Left renal pelvis (tissue), 4 donors: ENCODE results near the gene MTERF4. TPM values are rescaled to one million over a fixed set of nuclear protein-coding genes. Genes with fewer than 3 reads are reported as not detected.

ENCODE experiments used
- DNase-seq, 4 donors: peaks; one replicate each; pipeline ENCODE4 v3.0.0-alpha.2; 2013; ENCODE audit warnings: low read depth in 4 of 4, low spot score in 3 of 4
- polyA plus RNA-seq, 4 donors: library from polyadenylated mRNA; unstranded; fragments of 120-200 nt; gene quantifications; one replicate each; pipeline ENCODE4 v1.2.1, GENCODE V29; 2013; ENCODE audit not compliant: insufficient read length in 4 of 4

MTERF4 gene
- polyA plus RNA-seq, 4 donors = 55.4 to 76.9 (median 67.5) TPM

DNA sequence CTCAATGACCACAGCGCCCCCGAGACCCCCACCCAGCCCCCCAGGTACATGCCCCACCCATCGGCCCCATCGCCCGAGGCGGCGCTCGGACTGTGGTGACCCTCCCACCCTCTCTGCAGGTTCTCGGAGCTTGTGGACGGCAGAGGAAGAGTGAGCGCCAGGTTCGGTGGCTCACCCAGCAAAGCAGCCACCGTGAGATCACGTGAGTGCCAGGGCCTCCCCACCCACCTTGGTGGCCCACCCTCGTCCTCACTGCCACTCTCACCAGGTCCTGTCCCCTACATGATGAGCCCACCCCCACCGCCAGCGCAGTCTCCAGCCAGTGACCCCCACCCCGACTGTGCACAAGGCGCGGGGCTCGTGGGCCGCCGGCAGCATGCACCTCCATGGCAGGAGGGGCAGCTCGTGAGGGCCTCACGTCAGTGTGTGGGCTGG is 30.4 kb downstream of the MTERF4 start:
- no peak for DNase-seq

DNA sequence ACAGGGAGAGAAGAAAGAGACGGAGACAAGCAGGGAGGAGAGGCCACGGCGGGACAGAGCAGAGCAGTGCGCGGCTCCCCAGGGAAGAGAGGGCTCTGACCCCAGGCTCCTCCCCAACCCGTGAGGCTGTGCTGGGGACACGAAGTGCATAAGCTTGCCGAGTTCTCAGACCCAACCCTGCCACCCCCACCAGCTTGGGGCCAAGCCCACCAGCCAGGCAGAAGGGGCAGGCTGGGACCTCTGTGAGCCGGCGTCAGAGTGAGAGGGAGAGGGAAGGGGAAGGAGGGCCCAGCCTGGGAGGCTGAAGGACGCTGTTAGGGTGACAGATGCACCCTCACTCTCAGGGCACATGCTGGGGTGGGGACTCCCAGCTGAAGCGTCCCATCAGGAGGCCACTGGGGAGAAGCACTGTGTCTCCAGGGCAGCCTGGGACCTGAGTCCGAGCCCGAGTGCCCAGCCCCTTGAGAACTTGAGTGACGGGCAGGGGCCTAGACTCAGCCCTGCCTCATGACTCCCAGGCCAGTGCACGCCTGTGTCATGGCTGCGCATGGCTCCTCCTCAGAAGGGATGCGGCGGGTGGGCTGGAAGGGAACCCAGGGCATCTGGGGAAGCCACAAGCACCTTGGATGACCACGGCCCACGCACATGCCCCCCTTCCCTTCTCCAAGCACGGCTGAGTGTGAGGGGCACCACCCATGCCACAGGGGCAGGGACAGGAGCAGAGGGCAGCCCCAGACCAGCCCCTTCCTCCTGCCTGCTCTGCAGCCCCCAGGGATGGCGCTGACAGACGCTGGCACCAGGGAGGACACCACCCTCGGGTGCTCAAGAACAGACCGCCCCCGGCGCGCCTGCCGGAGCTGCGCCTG is 31.0 kb downstream of the MTERF4 start:
- no peak for DNase-seq

DNA sequence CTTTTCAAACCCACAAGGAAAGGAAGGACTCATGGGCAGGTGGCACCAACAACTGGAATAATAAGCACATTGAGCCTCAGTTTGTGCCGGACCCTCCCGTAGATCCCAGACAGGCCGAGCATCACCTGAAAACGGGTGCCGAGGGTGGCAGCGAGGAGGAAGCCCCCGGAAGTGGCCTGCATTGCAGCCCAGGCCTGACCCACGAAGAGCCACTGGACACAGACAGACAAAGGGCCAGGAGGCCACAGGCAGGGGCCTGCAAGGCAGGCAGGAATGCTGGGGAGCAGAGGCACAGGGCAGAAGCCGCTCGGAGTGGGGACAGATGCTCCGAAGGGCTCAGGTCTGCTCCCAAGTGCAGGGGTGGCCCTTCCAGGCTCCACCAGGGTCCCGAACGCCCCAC is 31.7 kb downstream of the MTERF4 start:
- no peak for DNase-seq

DNA sequence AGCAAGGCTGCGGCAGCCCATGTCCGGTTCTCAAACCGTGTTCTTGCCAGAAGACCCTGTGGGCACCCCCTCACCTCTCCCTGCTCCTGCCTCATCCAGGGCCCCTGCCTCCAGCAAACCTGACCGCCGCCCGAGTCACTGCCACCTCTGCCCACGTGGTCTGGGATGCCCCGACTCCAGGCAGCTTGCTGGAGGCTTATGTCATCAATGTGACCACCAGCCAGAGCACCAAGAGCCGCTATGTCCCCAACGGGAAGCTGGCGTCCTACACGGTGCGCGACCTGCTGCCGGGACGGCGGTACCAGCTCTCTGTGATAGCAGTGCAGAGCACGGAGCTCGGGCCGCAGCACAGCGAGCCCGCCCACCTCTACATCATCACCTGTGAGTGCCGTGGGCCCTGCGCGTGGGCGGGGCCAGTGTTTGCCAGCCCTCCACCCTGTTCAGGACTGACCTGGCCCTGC is 32.2 kb downstream of the MTERF4 start:
- DNase-seq = no peak

DNA sequence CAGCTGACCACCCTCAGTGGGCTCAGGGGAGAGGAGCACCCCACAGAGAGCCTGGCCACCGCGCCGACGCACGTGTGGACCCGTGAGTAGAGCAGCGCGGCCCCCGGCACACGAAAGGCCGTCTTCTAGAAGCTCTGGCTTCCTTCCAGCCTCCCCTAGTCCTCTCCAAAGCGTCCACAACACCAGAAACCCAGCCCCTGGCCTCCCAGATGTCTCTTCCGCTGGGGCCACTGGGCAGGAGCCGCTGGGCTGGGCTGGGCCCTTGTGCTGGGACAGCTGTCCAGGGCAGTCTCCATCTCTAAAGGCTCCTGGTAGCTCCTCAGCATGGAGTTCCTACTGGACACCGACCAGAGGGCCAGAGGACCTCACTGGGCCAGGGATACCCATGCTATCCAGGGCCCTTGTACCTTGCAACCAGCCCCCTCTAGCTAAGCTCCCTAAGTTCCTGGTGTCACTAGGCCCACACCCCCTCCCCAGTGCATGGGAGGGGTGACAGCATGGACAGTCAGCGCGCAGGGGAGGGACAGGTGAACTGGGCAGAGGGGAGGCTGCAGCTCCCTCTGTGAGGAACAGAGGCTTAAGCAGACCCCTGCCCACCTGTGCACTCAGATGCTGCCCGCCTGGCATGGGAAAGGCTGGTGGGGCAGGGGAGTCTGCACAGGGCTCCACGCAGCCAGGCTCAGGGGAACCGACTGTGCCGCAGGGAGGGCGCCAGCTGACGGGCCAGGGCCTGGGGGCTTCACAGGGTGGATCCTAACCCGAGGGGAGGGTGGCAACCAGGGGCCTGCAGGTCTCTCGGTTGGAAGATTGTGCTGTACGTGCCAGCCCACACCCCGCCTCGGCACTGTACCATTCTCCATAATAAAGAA is 32.9 kb downstream of the MTERF4 start:
- DNase-seq = no peak

DNA sequence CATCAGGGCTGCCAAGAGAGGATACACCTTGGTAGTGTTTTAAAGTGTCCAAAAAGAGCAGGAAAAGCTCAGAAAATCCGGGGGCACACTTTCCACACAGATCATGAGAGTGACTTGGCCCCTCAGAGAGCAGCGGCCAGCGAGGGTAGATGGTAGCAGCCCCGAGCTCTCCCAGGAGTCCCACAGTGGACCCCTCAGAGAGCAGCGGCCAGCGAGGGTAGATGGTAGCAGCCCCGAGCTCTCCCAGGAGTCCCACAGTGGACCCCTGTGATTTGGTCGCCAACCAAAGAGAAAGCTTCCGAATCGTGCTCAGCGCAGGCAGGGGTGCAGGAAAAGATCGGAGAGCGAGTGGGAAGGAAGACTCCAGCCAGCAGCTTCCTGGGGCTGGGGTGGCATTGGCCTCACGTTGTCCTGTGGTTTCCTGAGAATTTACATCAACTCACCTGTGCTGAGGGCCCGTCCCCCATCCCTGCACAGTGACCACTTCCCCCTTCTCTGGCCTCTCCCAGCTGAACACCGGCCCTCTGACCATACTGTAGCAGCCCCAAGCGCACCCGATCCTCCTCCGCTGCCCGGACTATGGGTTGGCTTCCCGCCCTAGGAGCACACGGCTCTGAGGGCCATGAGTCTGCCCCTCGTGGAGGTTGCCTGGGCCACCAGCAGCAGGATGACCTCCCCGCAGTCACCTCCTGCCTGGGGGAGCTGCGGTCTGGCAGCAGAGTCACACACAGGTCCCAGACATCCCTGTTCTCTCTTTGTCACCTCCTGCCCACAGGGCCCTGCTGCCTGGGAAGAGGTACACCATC is 33.7 kb downstream of the MTERF4 start:
- DNase-seq = no peak

DNA sequence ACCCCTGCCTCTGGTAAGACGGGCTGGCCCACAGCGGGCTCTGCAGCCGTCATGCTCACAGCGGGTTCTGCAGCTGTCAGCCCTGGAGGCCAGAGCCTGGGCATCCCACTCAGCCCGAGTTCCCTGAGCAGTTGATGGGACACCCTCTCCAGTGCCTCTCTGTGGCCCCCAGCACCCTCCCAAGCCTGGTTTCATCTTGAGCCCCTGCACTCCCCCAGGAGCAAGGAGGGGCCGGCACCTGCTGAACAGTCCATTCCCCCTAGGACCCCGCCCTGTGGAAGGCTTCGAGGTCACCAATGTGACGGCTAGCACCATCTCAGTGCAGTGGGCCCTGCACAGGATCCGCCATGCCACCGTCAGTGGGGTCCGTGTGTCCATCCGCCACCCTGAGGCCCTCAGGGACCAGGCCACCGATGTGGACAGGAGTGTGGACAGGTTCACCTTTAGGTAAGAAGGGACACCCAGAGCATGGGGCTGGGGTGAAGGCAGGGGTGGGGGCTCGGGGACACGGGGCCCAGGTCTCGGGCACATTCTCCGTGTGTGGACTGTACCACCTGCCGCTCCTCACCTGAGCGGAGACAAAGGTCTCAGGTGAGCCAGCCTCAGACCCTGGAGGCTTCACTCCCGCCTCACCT is 34.5 kb downstream of the MTERF4 start:
- no peak for DNase-seq

DNA sequence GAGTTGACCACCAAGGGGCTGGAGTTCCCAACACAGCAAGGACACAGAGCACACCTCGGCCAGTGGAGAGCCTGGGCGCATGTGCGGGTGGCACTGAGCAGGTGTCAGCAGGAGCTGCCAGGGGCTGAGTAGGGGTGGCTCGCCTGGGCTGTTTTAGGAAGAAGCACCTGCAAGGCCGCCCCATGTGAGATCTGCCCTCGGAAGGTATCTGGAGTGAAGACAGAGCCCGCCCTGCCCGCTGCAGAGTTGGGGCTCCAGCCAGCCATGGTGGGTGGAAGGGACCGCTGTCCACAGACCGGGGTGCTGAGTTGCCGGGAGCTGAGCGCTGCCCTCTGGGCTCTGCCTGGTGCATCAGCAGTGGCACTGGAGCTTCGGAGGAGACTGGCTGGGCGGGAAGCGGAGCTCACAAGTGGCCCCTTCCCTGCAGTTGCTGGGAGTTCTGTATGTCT is 35.2 kb downstream of the MTERF4 start:
- no peak for DNase-seq

DNA sequence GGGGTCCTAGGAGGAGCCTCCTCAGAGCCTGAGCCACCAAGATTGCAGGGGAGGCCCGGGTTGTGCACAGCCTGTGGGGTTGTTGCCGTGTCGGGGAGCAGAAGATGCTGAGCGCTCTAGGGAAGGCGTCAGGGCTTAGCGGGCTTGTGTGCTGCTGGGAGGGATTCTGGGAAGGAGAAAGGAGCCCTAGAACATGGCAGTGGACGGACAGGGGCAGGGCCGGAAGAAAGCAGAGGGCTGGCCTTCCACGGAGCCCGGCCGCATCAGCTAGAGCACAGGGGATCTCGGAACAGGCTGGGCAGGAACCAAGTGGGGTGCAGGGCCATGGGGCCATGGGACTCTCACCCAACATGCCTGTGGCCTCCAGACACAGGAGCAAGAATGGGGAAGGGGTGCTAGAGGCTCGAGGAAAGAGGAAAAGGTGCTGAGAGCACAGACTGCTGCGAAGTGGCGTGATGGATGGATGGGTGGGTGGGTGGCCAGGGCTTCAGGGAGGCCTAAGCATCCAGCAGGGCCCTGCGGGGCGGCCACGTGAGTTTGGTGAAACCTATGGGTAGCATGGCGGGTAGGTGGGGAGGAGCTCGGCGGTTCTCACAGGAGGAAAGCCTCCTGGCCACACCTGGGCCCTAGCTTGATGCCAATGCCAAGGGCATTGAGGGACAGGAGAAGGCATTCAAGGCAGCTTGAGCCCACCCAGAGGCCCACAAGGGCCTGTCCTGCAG is 35.8 kb downstream of the MTERF4 start:
- no peak for DNase-seq

DNA sequence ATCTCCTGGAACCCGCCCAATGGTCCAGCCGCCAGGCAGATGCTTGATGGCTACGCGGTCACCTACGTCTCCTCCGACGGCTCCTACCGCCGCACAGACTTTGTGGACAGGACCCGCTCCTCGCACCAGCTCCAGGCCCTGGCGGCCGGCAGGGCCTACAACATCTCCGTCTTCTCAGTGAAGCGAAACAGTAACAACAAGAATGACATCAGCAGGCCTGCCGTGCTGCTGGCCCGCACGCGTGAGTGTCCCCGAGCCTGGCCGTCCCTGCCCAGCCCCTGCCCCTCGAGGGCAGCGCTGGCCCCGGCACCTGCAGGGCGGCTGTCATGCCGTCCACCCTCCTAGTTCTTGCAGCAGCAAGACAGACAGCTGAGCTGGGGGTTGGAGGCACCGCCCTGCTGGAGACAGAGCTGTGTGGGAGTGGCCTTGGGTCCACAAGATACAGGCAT is 36.7 kb downstream of the MTERF4 start:
- no peak for DNase-seq

DNA sequence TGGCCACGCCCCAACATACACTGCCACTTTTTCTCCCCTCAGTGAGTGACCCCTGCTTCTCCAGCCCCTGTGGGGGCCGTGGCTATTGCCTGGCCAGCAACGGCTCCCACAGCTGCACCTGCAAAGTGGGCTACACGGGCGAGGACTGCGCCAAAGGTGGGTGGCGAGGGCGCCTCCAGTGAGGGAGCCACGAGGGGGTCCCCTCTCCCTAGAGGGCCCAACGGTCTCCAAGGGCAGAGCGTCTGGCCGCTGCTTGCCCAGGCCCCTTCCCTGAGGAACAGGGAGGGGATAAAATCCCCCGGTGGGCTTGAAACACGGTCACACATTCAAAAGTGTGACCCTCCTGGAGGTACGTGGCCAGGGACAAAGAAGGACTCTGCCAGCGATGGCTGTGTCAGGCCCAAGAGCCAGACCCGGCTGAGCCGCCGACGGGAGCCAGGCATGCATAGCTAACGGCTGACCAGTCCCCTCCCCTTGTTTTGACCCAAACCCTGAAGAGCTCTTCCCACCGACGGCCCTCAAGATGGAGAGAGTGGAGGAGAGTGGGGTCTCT is 37.2 kb downstream of the MTERF4 start:
- DNase-seq = no peak

DNA sequence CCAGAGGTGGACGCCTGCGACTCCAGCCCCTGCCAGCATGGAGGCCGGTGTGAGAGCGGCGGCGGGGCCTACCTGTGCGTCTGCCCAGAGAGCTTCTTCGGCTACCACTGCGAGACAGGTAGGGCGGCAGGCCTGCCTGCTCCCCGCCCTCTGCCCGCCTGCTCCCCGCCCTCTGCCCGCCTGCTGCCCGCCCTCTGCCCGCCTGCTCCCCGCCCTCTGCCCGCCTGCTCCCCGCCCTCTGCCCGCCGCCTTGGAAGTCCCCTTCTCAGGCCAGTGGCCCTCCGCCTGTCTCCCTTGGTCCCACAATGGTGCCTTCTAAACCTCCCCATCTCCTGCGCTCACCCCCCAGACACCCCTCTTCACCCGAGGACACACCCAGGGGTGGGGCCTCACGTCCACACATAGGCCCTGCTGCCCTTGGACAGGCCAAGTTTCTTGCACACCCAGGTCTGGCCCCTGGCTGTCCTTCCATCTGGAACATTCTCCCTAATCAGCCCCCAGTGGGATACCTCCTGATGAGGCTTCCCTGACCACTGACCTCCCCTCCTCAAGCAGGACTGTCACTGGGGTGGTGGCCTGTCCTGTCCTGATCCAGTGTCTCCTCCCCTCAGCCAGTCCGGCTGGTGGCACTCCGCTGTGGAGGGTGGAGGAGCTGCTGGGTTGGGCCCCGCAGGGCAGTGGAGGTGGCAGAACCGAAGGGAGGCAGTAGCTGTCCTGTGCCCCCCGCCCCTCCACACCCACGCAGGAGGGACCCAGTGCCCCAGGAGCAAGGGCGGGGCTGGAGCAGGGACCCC is 37.9 kb downstream of the MTERF4 start:
- DNase-seq = no peak

DNA sequence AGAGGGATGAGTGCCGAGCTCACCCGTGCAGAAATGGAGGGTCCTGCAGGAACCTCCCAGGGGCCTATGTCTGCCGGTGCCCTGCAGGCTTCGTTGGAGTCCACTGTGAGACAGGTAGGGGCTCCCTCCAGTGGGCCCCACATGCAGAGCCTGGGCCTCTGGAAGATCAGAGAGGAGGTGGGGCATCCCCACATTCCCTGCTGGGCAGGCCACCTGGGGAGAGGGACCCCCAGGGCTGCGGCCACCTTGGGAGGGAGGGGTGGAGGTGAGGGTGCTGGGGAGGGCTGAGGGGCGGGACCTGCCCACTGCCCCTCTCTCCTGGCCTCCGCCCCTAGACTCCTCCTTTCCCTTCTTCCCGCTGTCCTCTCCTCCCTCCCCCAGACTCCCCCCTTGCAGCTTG is 38.5 kb downstream of the MTERF4 start:
- DNase-seq = no peak

DNA sequence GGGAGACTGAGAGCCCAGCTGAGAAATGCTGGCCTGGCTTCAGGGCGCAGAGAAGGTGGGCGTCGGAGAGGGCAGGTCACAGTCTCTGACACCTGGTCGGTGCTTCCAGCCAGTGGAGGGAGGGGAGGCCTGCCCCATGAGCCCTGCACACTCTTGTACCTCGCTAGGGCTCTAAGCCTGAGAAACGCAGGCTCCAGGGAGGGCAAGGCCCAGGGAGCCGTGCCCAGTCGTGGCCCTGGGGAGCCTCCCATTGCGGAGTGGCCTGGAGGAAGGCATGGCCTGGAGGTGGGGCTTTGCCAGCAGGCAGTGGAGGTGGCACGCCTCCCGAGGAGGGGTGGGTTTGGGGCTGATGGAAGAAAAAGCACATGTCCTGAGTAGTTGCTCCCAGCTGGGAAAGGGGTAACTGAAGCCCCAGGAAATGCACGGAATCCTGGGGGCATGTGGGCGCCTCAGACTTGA is 39.0 kb downstream of the MTERF4 start:
- no peak for DNase-seq

DNA sequence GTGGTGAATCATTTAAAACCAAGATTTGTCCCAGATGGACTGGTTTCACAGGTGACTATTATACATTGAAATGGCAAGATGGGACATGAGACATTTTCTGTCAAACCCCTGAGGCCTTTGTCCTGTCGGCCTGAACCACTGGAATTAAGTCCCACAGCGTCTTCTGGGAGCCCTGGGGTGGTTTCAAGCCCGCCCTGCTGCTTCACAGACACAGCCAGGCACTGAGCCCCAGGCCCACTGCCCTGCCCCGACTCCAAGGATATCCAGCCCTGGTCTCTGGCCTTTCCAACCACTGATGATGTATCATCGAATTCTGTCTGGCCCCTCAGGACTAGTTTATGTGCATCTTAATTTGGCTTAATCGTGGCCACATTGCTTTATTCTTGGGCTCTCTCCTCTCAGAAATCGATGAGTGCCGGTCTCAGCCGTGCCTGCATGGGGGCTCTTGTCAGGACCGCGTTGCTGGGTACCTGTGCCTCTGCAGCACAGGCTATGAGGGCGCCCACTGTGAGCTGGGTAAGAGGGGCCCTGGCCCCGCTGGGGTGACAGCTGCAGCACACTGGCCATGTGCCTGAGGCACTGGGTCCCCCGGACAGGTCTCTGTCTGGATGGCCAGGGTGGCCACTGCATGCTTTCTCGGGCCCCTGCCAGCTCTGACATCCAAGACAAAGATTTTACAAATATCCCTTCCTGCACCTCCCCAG is 39.5 kb downstream of the MTERF4 start:
- no peak for DNase-seq

DNA sequence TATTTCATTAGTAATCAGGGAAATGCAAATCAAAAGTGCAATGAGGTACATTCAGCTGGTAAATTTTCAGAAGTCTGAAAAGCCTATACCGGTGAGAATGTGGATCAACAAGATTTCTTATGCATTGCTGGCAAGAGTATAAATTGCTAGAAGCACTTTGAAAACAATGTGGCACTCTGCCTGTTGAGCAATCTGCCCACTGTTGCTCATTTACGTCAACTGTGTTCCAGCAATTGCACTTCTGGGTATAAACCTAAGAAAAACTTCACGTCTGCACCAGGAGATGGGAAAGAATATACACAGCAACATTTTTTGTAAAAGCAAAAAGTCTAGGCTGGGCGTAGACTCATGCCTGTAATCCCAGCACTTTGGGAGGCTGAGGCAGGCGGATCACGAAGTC is 40.8 kb downstream of the MTERF4 start:
- DNase-seq = no peak

DNA sequence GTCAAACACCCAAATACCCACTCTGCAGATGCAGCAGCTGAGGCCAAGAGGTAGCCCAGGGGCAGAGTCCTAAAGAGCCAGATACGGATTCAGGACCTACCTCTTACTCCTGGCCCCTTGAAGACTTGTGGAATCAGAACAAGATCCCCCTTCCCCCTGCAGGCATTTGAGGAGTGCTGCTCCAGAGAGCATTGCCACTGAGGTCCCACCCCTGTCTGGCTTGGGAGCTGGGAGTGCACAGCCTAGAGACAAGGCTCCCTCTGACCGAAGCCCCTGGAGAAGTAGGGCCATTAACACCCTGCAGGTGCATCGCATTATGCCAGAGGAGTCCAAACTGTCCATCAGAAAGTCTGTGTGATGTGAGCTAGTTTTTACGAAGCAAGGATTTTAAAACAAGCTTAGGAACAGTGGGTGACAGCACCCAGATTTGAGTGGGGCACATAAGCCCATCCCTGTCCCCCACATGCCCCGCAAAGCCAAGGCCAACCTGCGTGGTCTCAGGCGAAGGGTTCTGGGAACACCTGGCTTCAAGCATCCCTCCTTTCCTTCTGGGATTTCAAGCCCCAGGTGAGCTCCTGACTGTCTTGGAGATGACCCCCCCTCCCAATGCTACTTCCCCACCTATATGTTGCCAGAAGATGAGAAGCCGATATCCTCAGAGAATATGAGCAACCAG is 48.4 kb downstream of the MTERF4 start:
- no peak for DNase-seq
